IPS-15b (cell line): ENCODE results near the gene FOXL1.

Experiments used
- H3K27me3 ChIP-seq: one replicate; pipeline ENCODE4 v1.6.1; 2013; ENCODE audit warnings: low read length; ENCODE audit not compliant: control insufficient read depth, insufficient read depth
- H3K36me3 ChIP-seq: one replicate; pipeline ENCODE4 v1.6.1; 2013; ENCODE audit warnings: low read length; ENCODE audit not compliant: control insufficient read depth, insufficient read depth
- H3K4me1 ChIP-seq: one replicate; pipeline ENCODE4 v1.6.1; 2013; ENCODE audit warnings: mild to moderate bottlenecking, low read length; ENCODE audit not compliant: control insufficient read depth, insufficient read depth
- H3K4me3 ChIP-seq: one replicate; pipeline ENCODE4 v1.5.1; 2013; ENCODE audit warnings: low read depth, low read length
- H3K9ac ChIP-seq: one replicate; pipeline ENCODE4 v1.6.1; 2013; ENCODE audit warnings: low read depth, mild to moderate bottlenecking, low read length
- H3K9me3 ChIP-seq: one replicate; pipeline ENCODE4 v1.6.1; 2013; ENCODE audit warnings: mild to moderate bottlenecking, low read length; ENCODE audit not compliant: control insufficient read depth, insufficient read depth

The FOXL1 gene

DNA sequence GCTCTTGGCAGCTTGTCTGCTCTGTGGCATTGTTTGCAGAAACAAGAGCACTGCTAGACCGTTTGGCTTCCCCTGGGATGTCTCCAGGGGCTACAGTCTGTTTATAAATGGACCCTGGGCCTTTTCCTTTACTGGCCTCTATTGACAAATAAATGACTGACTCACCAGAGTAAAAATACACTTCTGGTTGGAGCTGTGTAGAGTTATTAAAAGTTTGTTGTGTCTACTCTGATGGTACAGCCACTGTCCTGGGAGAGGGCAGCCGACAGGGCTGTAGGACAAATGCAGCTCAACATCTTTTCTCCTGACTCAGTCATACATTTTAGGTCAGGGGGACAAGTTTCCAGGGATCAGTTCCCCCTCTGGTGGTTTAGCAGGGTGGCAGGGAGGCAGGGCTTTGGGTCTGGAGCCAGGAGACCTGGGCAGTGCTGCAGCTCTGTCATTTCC is 30.0 kb downstream of the FOXL1 start:
- no peaks in the 10 kb centered on the region for H3K27me3 ChIP-seq
- no peaks in the 10 kb centered on the region for H3K36me3 ChIP-seq
- H3K4me3 ChIP-seq: no peak overlapping the region
- H3K9me3 ChIP-seq: no peaks in the 10 kb centered on the region
- H3K9ac ChIP-seq: no peak overlapping the region
- no peaks in the 10 kb centered on the region for H3K4me1 ChIP-seq

DNA sequence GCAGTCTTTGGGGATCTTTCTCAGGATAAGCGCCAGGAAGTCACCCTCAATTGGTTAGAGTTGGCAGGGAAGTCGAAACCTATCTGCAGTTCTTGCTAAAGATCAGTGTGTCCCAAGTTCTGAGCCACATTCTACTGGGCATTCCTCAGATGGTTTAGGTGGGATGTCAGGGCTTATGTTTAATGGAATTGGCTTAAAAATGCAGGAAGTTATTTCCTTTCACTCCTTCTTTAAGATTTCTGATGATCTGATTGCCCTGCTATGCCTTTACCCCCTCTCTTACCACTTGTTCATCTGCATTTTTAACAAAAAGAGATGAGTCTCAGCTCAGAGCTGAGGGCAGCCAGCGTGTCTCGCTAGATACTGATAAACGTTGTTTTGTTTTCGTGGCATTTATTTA is 30.8 kb downstream of the FOXL1 start:
- Histone ChIP-seq H3K4me1 (no peaks in the 10 kb centered on the region), H3K9me3 (no peaks in the 10 kb centered on the region), H3K27me3 (no peaks in the 10 kb centered on the region), H3K9ac (no peak overlapping the region), H3K36me3 (no peaks in the 10 kb centered on the region), H3K4me3 (no peak overlapping the region)

DNA sequence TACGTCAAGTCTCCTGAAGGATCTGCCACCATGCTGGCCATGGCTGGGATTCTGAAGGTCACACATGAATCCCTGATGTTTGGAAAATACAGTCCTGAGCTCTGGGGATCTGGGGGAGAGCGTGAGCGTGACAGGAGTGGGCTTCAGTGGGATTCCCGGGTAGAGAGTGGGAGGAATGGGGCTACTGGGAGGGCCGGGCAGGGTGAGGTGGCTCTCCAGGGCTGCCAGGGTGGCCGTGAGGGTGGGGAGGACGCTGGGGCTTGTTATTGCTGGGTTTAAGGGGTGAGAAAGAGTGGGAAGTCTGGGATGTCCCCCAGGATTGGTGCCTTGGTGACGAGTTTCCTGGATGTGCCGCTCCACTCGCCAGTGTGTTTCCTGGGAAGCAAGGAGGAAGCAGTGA is 31.3 kb downstream of the FOXL1 start:
- no peaks in the 10 kb centered on the region for H3K27me3 ChIP-seq
- no peak overlapping the region for H3K4me3 ChIP-seq
- H3K9me3 ChIP-seq: no peaks in the 10 kb centered on the region
- H3K4me1 ChIP-seq: no peaks in the 10 kb centered on the region
- no peaks in the 10 kb centered on the region for H3K36me3 ChIP-seq
- H3K9ac ChIP-seq: no peak overlapping the region

DNA sequence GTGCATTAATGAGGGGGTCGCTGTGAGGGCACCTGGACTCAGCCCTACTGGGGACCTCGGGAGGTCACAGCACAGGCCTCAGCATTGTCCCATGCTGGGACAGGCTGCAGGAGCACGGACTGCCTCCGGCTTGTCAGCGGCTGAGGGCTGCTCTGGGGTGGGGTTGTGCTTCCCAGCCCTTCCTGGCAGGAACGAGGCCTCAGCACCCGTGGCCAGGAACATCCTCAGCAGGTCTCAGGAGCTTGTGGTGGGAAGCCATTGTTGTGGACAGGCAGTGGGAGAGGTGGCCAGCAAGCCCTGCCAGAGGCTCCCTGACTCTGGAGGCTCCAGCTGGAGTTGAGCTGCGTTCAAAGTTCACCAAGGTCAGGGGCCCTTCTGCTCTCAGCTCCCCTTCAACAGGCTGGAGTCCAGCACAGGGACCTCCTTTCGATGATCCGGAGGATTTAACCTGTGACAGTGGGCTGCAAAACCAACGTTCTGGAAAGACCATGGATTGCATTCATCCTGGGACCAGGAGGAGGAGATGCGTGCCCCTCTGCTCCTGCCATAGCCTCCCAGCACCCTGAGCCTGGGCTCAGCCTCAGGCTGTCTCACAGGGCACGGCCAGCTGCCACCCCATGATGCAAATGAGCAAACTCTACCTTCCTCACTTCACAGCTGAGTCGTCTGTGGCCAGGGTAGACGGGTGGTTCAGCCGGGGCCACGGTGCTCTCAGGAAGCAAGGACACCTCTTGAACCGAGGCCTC is 32.6 kb downstream of the FOXL1 start:
- Histone ChIP-seq H3K36me3 (no peaks in the 10 kb centered on the region), H3K9ac (no peak overlapping the region), H3K4me3 (no peak overlapping the region), H3K4me1 (no peaks in the 10 kb centered on the region), H3K9me3 (no peaks in the 10 kb centered on the region), H3K27me3 (no peaks in the 10 kb centered on the region)

DNA sequence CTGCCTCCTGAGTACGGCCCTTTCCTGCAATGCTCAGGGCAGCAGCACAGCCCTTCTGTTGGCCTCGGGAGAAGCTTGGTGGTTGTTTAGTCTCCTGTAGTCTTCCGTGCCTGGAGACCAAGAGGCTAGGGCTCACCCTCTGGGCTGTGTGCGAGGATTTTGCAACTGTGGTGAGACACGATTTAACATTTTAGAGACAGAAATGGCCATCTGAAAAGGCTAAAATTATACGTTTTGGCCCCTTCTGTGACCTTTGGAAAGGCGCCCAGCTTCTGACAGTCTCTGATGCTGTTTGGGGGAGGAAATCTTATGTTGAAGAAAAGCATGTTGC is 33.1 kb downstream of the FOXL1 start:
- Histone ChIP-seq H3K9ac (no peak overlapping the region), H3K36me3 (no peaks in the 10 kb centered on the region), H3K9me3 (no peaks in the 10 kb centered on the region), H3K4me1 (no peaks in the 10 kb centered on the region), H3K27me3 (no peaks in the 10 kb centered on the region), H3K4me3 (no peak overlapping the region)

DNA sequence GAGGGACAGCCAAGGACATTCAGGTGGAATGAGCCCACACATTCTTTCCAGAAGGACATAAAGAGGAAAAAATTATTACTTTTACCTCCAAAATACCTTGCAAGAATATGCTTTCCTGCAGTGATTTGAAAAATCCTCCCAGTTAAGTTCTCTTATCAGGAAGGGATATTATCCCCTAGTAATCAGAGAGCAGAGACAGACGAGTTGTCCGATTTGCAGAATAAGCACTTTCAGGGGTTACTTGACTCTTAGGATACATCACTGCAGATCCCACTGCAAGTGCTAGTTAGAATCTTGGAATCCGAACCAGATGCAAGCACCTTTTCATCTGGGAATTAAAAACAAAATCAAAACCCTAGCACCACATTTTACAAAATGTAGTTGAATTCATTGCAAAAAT is 33.6 kb downstream of the FOXL1 start:
- Histone ChIP-seq H3K9ac (no peak overlapping the region), H3K4me1 (no peaks in the 10 kb centered on the region), H3K4me3 (no peak overlapping the region), H3K36me3 (no peaks in the 10 kb centered on the region), H3K9me3 (no peaks in the 10 kb centered on the region), H3K27me3 (no peaks in the 10 kb centered on the region)

DNA sequence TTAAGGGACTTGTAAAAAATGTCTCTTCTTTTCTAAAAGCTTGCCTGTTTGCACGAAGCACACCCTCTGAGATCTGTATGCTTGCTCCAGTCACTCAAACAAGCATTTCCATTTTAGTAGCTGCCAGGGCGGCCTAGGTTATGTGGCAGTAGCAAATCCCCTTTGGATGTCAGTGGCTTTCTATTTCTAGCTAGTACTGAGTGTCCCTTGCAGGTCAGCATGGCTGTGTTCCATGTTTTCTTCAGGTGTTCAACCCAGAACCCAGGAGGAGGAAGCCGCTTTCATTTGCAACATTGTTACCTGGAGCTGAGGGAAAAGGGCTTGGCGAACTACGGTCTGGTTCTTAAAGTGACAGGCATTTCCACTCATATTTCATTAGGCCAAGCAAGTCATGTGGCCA is 36.4 kb downstream of the FOXL1 start:
- Histone ChIP-seq H3K4me3 (no peak overlapping the region), H3K9me3 (no peaks in the 10 kb centered on the region), H3K36me3 (no peaks in the 10 kb centered on the region), H3K9ac (no peak overlapping the region), H3K4me1 (no peaks in the 10 kb centered on the region), H3K27me3 (no peaks in the 10 kb centered on the region)

DNA sequence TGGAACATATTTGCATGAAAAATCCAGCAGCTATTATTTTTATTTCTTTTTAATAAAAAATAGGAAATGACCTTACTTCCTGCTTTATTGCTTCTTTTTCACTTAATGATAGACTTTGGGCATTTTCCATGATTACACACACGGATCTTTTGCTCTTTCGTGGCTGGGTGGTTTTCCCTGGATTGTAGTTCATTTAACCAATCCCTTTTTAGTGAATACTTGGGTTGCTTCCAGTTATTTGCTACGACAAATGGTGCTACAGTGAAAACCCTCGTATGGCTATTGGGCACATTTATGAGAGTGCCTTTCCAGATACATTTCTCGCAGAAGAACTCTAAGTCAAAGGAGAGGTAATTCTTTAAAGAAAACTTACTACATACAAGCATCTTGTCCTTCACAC is 38.6 kb downstream of the FOXL1 start:
- Histone ChIP-seq H3K4me3 (no peak overlapping the region), H3K9ac (no peak overlapping the region), H3K27me3 (no peaks in the 10 kb centered on the region), H3K4me1 (no peaks in the 10 kb centered on the region), H3K36me3 (no peaks in the 10 kb centered on the region), H3K9me3 (no peaks in the 10 kb centered on the region)

DNA sequence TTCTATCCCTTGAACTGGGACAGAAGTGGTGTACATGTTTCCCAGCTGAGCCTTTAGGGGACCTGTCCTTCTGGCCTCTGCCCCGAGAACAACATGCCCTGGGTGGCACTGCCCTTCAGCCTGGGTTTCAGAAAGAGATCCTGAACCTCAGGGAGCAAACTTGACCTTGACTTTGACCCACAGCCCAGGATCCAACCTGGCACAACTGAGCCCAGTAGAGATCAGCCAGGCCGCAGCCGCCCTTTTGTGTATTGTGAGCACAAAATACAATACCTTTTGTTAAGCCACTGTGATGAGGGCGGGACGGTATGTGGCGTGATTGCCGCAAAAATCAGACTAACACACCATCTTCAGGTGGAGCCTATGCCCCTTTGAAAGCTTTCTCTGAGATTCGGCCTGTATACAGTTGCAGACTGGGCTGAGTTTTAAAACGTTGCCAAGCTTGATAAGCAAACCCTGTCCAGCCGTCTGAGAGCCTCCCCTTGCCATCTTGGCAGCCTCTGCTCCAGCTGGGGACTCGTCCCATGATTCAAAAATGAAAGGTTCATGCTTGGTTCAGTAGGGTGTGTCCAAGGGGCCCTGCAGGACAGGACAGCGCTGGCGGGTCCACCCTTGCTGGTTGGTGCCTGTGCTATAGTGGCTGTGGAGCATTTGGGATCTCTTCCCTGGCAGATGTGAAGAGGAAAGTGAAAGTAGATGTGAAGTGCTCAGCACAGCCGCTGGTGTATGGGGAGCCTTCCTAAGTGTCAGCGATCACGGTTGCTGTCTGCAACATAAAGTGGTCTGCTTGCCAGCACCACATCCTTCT is 40.3 kb downstream of the FOXL1 start:
- no peaks in the 10 kb centered on the region for H3K27me3 ChIP-seq
- no peaks in the 10 kb centered on the region for H3K9me3 ChIP-seq
- no peak overlapping the region for H3K9ac ChIP-seq
- H3K4me3 ChIP-seq: no peak overlapping the region
- no peaks in the 10 kb centered on the region for H3K4me1 ChIP-seq
- no peaks in the 10 kb centered on the region for H3K36me3 ChIP-seq

DNA sequence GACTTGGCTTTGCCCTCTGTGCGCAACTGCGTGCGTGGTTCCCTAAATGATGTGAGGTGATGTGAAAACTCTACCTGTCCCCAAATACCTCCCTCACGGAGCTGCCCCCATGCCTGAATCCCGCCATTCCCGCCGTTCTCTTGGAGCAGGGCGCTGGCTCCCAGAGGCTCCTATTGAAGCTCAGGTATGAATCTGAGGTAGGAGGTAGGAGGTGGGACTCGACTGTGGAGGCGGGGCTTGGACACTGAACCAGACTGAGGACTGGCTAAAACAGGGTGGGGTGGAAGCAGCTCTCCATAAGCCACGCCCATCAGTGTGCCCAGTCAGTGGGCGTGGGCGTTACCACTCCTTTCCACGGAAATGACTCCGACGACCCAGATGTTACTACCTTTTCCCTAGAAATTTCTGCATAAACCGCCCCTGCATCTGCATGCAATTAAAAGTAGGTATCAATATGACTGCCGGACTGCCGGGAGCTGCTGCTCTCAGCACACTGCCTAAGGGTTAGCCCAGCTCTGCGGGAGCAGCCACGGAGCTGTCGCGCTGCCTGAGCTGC is 41.0 kb downstream of the FOXL1 start:
- no peaks in the 10 kb centered on the region for H3K9me3 ChIP-seq
- H3K4me3 ChIP-seq: no peak overlapping the region
- no peaks in the 10 kb centered on the region for H3K27me3 ChIP-seq
- no peak overlapping the region for H3K9ac ChIP-seq
- H3K36me3 ChIP-seq: no peaks in the 10 kb centered on the region
- no peaks in the 10 kb centered on the region for H3K4me1 ChIP-seq

DNA sequence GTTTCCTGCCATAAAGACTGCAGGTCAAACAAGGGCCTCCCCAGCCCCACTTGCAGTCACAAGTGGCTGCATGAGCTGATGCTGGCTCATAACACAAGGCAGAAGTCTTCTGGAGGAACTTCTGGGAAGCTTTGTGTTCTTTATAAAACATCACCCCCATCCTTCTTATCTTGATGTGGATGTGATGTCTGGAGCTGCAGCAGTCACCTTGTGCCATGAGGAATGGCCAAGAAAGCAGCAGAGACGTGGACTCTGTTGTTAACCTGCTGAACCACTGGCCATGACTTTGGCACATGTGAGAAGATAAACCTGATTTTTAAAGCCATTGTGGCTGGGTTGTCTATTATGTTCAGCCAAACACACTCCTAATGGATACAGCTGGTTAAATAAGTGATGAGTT is 41.8 kb downstream of the FOXL1 start:
- H3K27me3 ChIP-seq: no peaks in the 10 kb centered on the region
- no peak overlapping the region for H3K9ac ChIP-seq
- no peak overlapping the region for H3K4me3 ChIP-seq
- no peaks in the 10 kb centered on the region for H3K36me3 ChIP-seq
- H3K4me1 ChIP-seq: no peaks in the 10 kb centered on the region
- no peaks in the 10 kb centered on the region for H3K9me3 ChIP-seq

DNA sequence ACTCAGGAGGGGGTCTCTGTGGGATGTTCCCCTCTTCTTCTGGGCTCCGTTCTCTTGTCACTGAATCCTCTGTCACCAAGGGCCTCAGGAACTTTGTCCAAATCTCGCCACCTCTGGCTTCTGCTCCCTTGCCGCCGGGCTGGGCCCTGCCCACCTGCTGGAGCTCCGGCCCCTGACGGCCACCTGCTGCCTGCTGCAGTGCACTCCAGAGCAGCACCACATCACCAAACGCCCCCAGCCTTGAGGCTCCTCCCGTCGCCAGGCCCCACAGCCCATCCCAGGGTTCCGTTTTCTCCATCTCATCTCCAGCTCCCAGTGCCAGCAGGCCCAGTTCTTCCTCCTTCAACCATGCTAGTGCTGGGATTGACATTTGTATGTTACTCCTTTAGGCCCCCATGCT is 43.6 kb downstream of the FOXL1 start:
- Histone ChIP-seq H3K36me3 (no peaks in the 10 kb centered on the region), H3K9ac (no peak overlapping the region), H3K9me3 (no peaks in the 10 kb centered on the region), H3K4me1 (no peaks in the 10 kb centered on the region), H3K27me3 (no peaks in the 10 kb centered on the region), H3K4me3 (no peak overlapping the region)
